Kidney (tissue), 14 donors: ENCODE measurements around the gene ACTL7A. TPM values are rescaled to one million over a fixed set of nuclear protein-coding genes. Genes with fewer than 3 reads are reported as not detected.

Experiments used
- DNase-seq, 5 donors: peaks; one replicate each; pipeline ENCODE4 v3.0.0-alpha.2; 2013 to 2020
- FAIRE-seq: peaks from 2 replicates; lab custom pipeline; 2012; peaks lifted over from hg19 to GRCh38; lab: Jason Lieb, UNC
- H3K27ac ChIP-seq, 2 donors: one replicate each; pipeline ENCODE4 v1.7.0; 2013; ENCODE audit warnings: low read depth in 2 of 2, low read length in 2 of 2, inconsistent platforms in 1 of 2
- H3K27me3 ChIP-seq: one replicate; pipeline ENCODE4 v1.7.1; 2013; ENCODE audit warnings: low read length, inconsistent platforms; ENCODE audit not compliant: control insufficient read depth, insufficient read depth
- H3K36me3 ChIP-seq, 3 donors: one replicate each; pipeline versions ENCODE4 v1.7.0 to v1.7.1; 2013; ENCODE audit warnings: low read length in 3 of 3, control low read depth in 1 of 3, inconsistent platforms in 1 of 3; ENCODE audit not compliant: insufficient read depth in 3 of 3, control insufficient read depth in 2 of 3
- H3K4me1 ChIP-seq, 3 donors: one replicate each; pipeline versions ENCODE4 v1.7.0 to v1.7.1; 2013; ENCODE audit warnings: low read length in 3 of 3, inconsistent platforms in 1 of 3, low read depth in 1 of 3; ENCODE audit not compliant: control insufficient read depth in 2 of 3, insufficient read depth in 2 of 3
- H3K4me3 ChIP-seq, 3 donors: one replicate each; pipeline versions ENCODE4 v1.7.0 to v1.8.1; 2013; ENCODE audit warnings: low read length in 3 of 3, control low read depth in 1 of 3, inconsistent platforms in 1 of 3
- H3K9ac ChIP-seq, 3 donors: one replicate each; pipeline versions ENCODE4 v1.7.0 to v1.7.1; 2013; ENCODE audit warnings: low read length in 3 of 3, control low read depth in 1 of 3, inconsistent platforms in 1 of 3
- H3K9me3 ChIP-seq, 3 donors: one replicate each; pipeline versions ENCODE4 v1.7.0 to v1.7.1; 2013; ENCODE audit warnings: low read length in 3 of 3, control low read depth in 1 of 3, inconsistent platforms in 1 of 3; ENCODE audit not compliant: control insufficient read depth in 2 of 3, insufficient read depth in 1 of 3
- CTCF ChIP-seq: IDR thresholded peaks from 3 replicates; pipeline ENCODE4 v1.5.1; 2012; ENCODE audit warnings: mild to moderate bottlenecking, moderate library complexity, borderline replicate concordance; ENCODE audit not compliant: insufficient read depth; ENCODE audit errors: extremely low read depth
- intact Hi-C: fragments of 100-400 bp; cut with DNase I; formaldehyde crosslinking; loops from one replicate; pipeline ENCODE4 v1.11.1; 2022
- polyA plus RNA-seq: library from polyadenylated mRNA; stranded (reverse); fragments of 350-450 nt; fragmentation: Illumina TruSeq; extraction: RNeasy Lipid Tissue Mini Kit (QIAGEN cat#74804); gene quantifications from one replicate; pipeline ENCODE4 v1.2.3, GENCODE V29; 2014; ENCODE audit warnings: low read depth, low replicate concordance; ENCODE audit not compliant: insufficient read depth
- total RNA-seq: library from RNA; stranded (reverse); fragmentation: NEBNext Ultra II Directional; extraction: Animal tissue kit (Norgen Biotek cat#: 25700); gene quantifications from one replicate; pipeline ENCODE4 v1.2.1, GENCODE V29; 2021
- donor health status: control.
- donor health status: control.
- donor health status: control.
- donor health status: control.
- donor health status: control.
- donor health status: DM: yes; HTN: yes; CAD: no.
- donor health status: Normal renal cell carcinoma (clear cell type).

The ACTL7A gene
- total and polyA plus RNA-seq, 2 donors from 2014 or later = not detected

GRCh38 chr9:108857572-108857971, 4.5 kb upstream of the ACTL7A start:
- H3K27me3 ChIP-seq = no peaks in the 10 kb centered on the region
- no peaks in the 10 kb centered on the region for H3K36me3 ChIP-seq
- H3K9ac ChIP-seq = no peak overlapping the region
- FAIRE-seq (no peak), DNase-seq (no peak)
- no peaks in the 10 kb centered on the region for H3K9me3 ChIP-seq
- no peak overlapping the region for H3K4me3 ChIP-seq
- intact Hi-C loops = no loop called here
- no peak overlapping the region for H3K27ac ChIP-seq
- no peak for TF ChIP-seq CTCF
- no peaks in the 10 kb centered on the region for H3K4me1 ChIP-seq

- Histone ChIP-seq H3K27me3 (no peaks in the 10 kb centered on the region), H3K4me1 (no peaks in the 10 kb centered on the region), H3K9me3 (no peaks in the 10 kb centered on the region), H3K4me3 (no peak overlapping the region), H3K36me3 (no peaks in the 10 kb centered on the region), H3K27ac (no peak overlapping the region), H3K9ac (no peak overlapping the region)
- FAIRE-seq (no peak), DNase-seq (no peak)
- no peak for TF ChIP-seq CTCF
- intact Hi-C loops = no loop called here
These were observed 2.5 kb upstream of the ACTL7A start for GRCh38 chr9:108859459-108860114.

GRCh38 chr9:108860354-108860753, 1.7 kb upstream of the ACTL7A start:
- Histone ChIP-seq H3K9ac (no peak overlapping the region), H3K9me3 (no peaks in the 10 kb centered on the region), H3K36me3 (no peaks in the 10 kb centered on the region), H3K4me1 (no peaks in the 10 kb centered on the region), H3K4me3 (no peak overlapping the region), H3K27me3 (no peaks in the 10 kb centered on the region), H3K27ac (no peak overlapping the region)
- FAIRE-seq (no peak), DNase-seq (no peak)
- intact Hi-C loops = no loop called here
- no peak for TF ChIP-seq CTCF

GRCh38 chr9:108860764-108861163, 1.3 kb upstream of the ACTL7A start:
- Histone ChIP-seq H3K4me1 (no peaks in the 10 kb centered on the region), H3K9me3 (no peaks in the 10 kb centered on the region), H3K4me3 (no peak overlapping the region), H3K27ac (no peak overlapping the region), H3K27me3 (no peaks in the 10 kb centered on the region), H3K9ac (no peak overlapping the region), H3K36me3 (no peaks in the 10 kb centered on the region)
- DNase-seq (no peak), FAIRE-seq (no peak)
- TF ChIP-seq CTCF = no peak
- intact Hi-C loops = no loop called here
